Suppressor macrophage treated with lipopolysaccharide for 1 hour (primary cell): Measurements from ENCODE around the gene SV2C.
"Not testable (repeated sequence)": the region's sequence is repeated elsewhere in the genome, so short reads cannot be mapped to it uniquely, and the experiment has no call there.

Experiments used
- DNase-seq, 3 donors: peaks; one replicate each; pipeline ENCODE4 v3.0.0-alpha.2; 2020 to 2022

The SV2C gene

DNA sequence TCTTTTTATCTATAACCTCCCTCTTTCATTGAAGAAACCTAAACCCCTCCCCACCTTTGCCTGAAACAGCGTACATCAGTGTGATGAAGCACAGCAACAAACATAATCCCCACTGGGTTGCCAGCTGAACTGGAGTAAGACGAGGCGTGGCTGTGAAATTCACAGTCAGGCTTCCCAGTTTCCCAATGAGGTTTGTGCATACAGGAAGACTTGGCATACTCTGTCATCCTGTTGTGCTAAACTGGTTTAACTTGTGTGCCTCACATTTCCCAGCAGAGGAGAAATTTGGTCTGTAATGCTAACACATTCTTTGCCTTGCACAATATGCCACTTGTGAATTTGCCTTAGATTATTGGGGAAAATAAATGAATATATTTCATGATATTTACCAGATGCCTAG lies 121.5 kb downstream of the SV2C start:
- no peak for DNase-seq

DNA sequence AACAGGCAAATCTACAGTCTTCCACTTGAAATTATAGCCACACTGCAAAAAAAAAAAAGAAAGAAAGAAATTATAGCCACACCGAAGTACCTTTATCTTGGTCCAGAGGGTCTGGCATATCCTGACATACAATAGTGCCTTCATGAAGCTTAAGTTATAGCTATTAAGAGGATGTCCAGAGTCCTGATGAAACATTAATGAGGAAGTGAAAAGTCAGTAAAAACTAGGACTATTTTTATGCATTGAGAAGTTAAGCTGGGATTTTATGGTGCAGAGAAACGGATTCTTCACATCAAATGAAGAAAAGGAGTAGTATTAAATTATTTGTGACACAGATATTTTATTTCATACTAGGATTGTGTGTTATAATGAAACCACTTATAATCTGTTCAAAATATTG lies 123.9 kb downstream of the SV2C start:
- DNase-seq: peak in 2 of 3 donors; percentile 18 to 36

GRCh38 chr5:76209297-76209696 lies 126.1 kb downstream of the SV2C start:
- DNase-seq: no peak

- no peak for DNase-seq
Observed at GRCh38 chr5:76210946-76211345, 127.8 kb downstream of the SV2C start.

- DNase-seq: no peak
Observed at GRCh38 chr5:76213858-76214257, 130.7 kb downstream of the SV2C start.

DNA sequence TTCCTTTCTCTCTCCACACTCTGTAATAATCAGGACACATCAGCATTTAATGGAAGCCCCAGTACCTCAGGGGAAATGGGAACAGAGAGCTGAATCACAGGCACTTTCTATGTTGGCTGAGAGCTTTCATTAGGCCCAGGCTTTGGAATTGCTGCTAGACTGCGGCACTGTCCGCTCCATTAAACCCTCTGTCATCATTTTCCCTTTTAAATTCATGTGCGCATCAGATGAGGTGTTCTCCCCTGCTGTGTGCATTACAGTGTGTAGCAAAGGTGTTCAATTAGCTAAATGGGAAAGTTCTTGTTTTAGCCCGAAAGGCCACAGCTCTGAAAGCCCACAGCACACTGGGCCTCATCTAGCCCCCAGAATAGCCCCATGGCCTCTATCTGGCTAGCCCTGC lies 133.6 kb downstream of the SV2C start:
- no peak for DNase-seq

- DNase-seq: no peak
Observed at GRCh38 chr5:76219636-76220035, 136.5 kb downstream of the SV2C start.

DNA sequence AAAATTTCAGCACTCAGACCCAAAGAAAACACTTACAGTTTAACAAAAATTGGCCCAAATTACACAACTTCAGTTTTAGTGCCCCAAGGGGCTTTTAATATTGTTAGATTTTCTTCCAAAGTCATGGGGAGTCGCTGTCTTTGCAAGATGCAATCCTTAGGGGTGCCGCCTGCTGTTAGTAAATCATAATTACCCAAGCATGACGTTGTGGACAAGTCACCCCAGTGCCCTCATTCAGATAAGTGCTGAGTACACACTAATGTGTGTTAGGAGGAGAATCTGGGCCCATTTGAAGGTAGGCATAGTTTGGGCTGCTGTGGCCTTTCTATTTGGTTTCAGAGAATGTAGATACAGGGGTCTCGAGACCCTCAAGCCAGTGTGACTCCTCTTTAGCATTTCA lies 138.1 kb downstream of the SV2C start:
- DNase-seq: no peak

DNA sequence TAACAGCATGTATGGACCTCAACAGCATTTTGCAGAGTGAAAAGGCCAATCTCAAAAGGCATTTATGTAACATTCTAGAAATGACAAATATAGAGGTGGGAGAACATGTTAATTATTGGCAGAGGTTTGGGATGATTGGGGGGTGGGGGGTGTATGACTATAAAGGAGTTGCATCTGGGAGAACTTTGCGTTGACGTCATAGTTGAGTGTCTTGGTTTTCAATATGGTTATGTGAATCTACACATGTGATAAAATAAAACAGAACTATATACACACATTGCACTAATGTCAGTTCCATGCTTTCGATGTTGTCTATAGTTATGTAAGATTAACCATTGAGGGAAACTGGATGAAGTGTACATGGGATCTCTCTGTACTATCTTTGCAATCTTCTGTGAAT lies 139.1 kb downstream of the SV2C start:
- no peak for DNase-seq

DNA sequence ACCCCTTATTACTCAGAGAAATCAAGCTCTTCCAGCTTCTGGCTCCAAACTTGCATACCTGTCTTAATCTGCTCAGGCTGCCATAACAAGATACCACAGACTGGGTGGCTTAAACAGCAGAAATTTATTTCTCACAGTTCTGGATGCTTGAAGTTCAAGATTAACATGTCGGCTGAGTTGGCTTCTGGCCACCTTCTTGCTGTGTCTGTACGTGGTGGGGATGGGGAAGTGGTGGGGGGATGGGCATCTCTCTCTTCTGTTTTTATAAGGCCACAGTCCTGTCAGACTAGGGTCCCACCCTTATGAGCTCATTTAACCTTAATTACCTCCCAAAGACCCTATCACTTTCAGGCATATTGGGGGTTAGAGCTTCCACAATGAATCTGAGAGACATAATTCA lies 140.5 kb downstream of the SV2C start:
- DNase-seq: peak in 1 of 3 donors; percentile 8

GRCh38 chr5:76224898-76225297 lies 141.7 kb downstream of the SV2C start:
- peak in 2 of 3 donors; percentile 26 to 29 for DNase-seq

DNA sequence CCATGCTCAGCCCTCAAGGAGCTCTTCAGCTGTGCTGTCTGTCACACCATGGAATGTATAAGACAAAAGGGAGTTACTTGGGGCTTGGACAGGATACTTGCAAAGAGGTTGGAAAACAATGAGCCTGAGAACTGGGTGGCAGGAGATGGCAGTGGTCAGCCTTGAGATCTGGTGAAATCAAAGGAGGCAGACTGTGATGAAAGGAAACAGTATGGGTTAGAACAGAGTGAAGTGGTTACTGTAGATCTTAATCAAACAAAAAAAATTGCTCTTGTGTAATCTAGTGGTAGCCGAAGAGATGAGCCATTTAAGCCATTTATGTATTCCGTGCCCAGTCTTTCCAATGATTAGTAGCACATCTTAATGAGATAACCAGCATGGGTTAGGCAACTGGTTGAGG lies 142.2 kb downstream of the SV2C start:
- DNase-seq: no peak

GRCh38 chr5:76229900-76230299 lies 146.7 kb downstream of the SV2C start:
- no peak for DNase-seq

- no peak for DNase-seq
Observed at GRCh38 chr5:76230711-76231285, 147.6 kb downstream of the SV2C start.

DNA sequence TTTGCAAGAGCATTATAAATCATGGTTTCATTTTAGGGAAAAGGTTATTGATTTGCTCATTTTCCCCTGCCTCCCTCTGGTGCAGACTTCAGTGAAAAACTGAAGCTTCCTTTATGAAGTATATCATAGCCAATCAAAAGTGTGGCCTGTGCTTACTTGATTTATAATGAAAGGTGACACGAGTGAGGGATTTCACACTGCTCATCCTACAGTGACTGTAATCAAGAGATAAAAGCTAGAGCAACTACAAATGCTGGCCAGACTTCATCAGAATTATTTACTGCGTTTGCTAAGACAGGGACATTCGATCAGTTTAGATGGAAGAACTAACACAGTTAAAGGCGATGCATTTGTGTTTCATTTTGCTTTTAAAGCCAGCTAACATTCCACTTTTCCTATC lies 151.5 kb downstream of the SV2C start:
- DNase-seq: no peak

- no peak for DNase-seq
Observed at GRCh38 chr5:76236684-76237083, 153.5 kb downstream of the SV2C start.

DNA sequence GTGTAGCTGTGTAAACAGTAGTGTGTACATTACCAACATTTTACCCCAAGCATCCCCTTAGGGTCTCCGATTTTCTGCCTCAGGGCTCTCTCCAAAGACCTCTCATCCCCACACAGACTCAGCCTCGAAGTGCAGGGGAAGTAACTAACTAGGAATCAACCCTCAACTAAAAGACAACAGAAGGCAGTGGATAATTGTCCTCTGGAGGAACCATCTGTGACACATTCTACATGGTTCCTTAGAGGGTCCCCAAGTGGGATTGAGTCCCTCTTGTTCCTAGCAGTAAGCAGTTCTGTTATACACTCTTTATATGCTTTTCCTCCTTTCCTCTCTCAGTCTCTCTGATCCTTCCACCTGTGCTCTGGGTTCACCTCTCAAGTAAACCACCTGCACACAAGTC lies 157.2 kb downstream of the SV2C start:
- no peak for DNase-seq

GRCh38 chr5:76242155-76242554 lies 159.0 kb downstream of the SV2C start:
- not testable (repeated sequence) for DNase-seq

- DNase-seq: no peak
Observed at GRCh38 chr5:76245590-76245989, 162.4 kb downstream of the SV2C start.

DNA sequence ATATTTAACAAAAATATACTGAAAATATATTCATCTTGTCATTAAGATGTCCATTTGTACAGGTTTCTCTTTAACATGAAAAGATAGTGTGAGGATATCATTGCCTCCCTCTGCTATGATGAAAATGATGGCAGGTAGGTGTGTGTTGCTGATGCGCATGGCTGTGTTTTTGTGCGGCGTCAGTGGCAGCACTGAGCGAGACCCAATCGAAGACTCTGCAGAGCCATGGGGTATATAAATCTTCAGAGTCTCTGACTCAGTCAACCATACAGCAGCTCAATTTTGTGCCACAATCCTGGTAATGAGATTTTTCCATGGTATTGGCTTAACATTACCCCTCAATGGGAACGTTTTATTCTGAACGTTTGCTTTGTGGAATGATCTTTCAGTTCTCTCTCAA lies 166.4 kb downstream of the SV2C start:
- no peak for DNase-seq

- no peak for DNase-seq
Observed at GRCh38 chr5:76250463-76250862, 167.3 kb downstream of the SV2C start.

GRCh38 chr5:76251656-76252055 lies 168.5 kb downstream of the SV2C start:
- DNase-seq: no peak

DNA sequence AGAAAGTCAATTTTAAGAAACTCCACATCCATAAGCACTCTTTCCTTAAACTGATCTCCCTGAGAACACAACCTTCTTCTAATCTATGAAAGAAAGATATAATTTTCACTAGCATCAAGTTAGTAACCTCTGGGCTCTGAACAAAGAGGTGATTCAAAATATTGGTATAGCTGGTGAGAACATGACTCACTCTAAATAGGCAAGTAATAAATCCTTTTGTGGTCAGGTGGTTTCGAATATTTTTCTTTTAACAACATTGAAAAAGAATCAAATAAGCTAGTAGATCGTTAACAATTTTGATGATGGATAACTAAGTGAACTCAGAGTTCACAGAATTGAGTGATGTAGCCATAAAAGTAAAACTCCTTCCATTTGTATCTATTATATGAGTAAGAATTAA lies 169.3 kb downstream of the SV2C start:
- no peak for DNase-seq

- peak; percentile 85 to 91 (median 90) for DNase-seq
Observed at GRCh38 chr5:76256116-76256889, 173.1 kb downstream of the SV2C start.
